Measurements from ENCODE around the gene TNNC1. TPM values are rescaled to one million over a fixed set of nuclear protein-coding genes. Genes with fewer than 3 reads are reported as not detected.

TNNC1 gene
- total and polyA plus RNA-seq, 2 of the 13 experiments (the other 11 are each of a cell fraction or from before 2014, with no cell fraction given): 11.8 to 36.4 TPM

GRCh38 chr3:52463416-52463815 lies 9.6 kb upstream of the TNNC1 start (continued):
- TF ChIP-seq PAXIP1 (CRISPR knock-in tag; conservative IDR thresholded peaks at IDR 0.05): no peak
- TF ChIP-seq KDM1A (CRISPR knock-in tag; IDR thresholded peaks at IDR 0.05): no peak
- TF ChIP-seq ZNF546 (CRISPR knock-in tag; conservative IDR thresholded peaks at IDR 0.05): no peak
- TF ChIP-seq MXD4 (CRISPR knock-in tag; IDR thresholded peaks at IDR 0.05): no peak
- no peak for TF ChIP-seq PRDM10 (CRISPR knock-in tag; IDR thresholded peaks at IDR 0.05; ENCODE audit: low read depth)

GRCh38 chr3:52461874-52462273 lies 8.0 kb upstream of the TNNC1 start:
- no peaks in the 10 kb centered on the region for H3K27me3 ChIP-seq (ENCODE audit: control insufficient read depth in 1 of 2, insufficient read depth in 2 of 2, low read length in 2 of 2)
- BruUV-seq (replicated peaks): no TSS peak
- FAIRE-seq: no peak
- in situ Hi-C loops (cut with HindIII; ENCODE audit: extremely low pct_ligation_motif_present, low pct_unique_long_range_greater_than_20kb) (no loop called here), intact Hi-C loops (cut with micrococcal nuclease; ENCODE audit: unreplicated experiment) (no loop called here)
- H3K4me3 ChIP-seq (replicated peaks in 1 of 3; ENCODE audit: insufficient read depth in 1 of 3, low read depth in 2 of 3, low read length in 3 of 3): no peak overlapping the region
- H4K20me1 ChIP-seq (ENCODE audit: insufficient read depth, low read length): no peaks in the 10 kb centered on the region
- no peak overlapping the region for H3K27ac ChIP-seq (ENCODE audit: extremely low read length, insufficient read depth, low read length)
- H3K4me1 ChIP-seq (ENCODE audit: insufficient read depth, low read length): peaks cover 15% of the 10 kb centered on the region
- WGBS (ENCODE audit: low lambda C conversion rate): 97% methylated on average over 6 of the region's 6 CpGs
- CTCF ChIA-PET (ENCODE audit: low intra/inter-chr PET ratio, low total read pairs): no interaction called here
- H3K4me2 ChIP-seq (ENCODE audit: low read depth, low read length): no peak overlapping the region
- POLR2A ChIA-PET: no interaction called here
- peaks cover 10% of the 10 kb centered on the region for H3K79me2 ChIP-seq (ENCODE audit: insufficient read depth, low read length)
- H2AFZ ChIP-seq (ENCODE audit: low read length): no peak overlapping the region
- H3K9me3 ChIP-seq (ENCODE audit: low read length): no peaks in the 10 kb centered on the region
- no peak for ATAC-seq
- TF ChIP-seq DRAP1 (CRISPR knock-in tag; IDR thresholded peaks at IDR 0.05): no peak
- no peak for TF ChIP-seq KDM4B (CRISPR knock-in tag; IDR thresholded peaks at IDR 0.05)
- TF ChIP-seq CREM (IDR thresholded peaks at IDR 0.05): no peak
- TF ChIP-seq CREM (CRISPR knock-in tag; IDR thresholded peaks at IDR 0.05): no peak
- TF ChIP-seq ZC3H4 (CRISPR knock-in tag; IDR thresholded peaks at IDR 0.05; ENCODE audit: borderline replicate concordance): no peak
- no peak for TF ChIP-seq ZNF747 (CRISPR knock-in tag; IDR thresholded peaks at IDR 0.05; ENCODE audit: borderline replicate concordance)
- no peak for TF ChIP-seq ZNF432 (CRISPR knock-in tag; IDR thresholded peaks at IDR 0.05; ENCODE audit: borderline replicate concordance)
- no peak for TF ChIP-seq ZNF24 (IDR thresholded peaks at IDR 0.05)
- TF ChIP-seq ETV5 (CRISPR knock-in tag; IDR thresholded peaks at IDR 0.05; ENCODE audit: borderline replicate concordance): no peak
- no peak for TF ChIP-seq HINFP (CRISPR knock-in tag; IDR thresholded peaks at IDR 0.05; ENCODE audit: low read depth)
- no peak overlapping the region for H3K9ac ChIP-seq (ENCODE audit: insufficient read depth, low read depth, low read length)
- H3K36me3 ChIP-seq (replicated peaks in 1 of 2; ENCODE audit: control insufficient read depth in 1 of 2, insufficient read depth in 2 of 2, low read length in 2 of 2): peaks cover 9 to 45% of the 10 kb centered on the region in 2 experiments; a peak in 4 of 5 replicates
- no peak for DNase-seq (ENCODE audit: low spot score)

Data from HepG2 (cell line).